ENCODE measurements around the gene ZG16B. TPM values are rescaled to one million over a fixed set of nuclear protein-coding genes. Genes with fewer than 3 reads are reported as not detected.

ZG16B gene
- total RNA-seq, 1 experiment from 2014 or later, result not detected

DNA sequence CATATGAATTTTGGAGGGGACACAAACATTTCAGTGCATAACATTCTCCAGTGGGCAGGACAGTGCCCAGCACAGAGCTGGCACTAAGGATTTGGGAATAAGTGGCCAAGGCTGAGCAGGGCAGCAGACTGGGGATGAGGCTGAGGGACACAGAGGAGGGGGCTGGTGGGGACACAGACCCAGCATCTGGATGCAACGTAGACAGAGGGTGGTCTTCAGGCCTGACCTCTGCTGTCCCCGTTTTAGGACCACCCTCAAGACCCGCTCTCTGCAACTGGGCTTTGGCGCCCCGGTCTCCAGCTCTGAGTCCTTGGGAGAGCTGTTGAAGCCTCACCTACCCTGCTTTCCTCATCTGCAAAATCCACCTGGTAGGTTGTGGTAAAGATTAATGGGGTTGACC, 39.5 kb upstream of the ZG16B start:
- no peak for TF ChIP-seq MYBL2 (CRISPR knock-in tag; IDR thresholded peaks at IDR 0.05)
- TF ChIP-seq, protein P1, sequence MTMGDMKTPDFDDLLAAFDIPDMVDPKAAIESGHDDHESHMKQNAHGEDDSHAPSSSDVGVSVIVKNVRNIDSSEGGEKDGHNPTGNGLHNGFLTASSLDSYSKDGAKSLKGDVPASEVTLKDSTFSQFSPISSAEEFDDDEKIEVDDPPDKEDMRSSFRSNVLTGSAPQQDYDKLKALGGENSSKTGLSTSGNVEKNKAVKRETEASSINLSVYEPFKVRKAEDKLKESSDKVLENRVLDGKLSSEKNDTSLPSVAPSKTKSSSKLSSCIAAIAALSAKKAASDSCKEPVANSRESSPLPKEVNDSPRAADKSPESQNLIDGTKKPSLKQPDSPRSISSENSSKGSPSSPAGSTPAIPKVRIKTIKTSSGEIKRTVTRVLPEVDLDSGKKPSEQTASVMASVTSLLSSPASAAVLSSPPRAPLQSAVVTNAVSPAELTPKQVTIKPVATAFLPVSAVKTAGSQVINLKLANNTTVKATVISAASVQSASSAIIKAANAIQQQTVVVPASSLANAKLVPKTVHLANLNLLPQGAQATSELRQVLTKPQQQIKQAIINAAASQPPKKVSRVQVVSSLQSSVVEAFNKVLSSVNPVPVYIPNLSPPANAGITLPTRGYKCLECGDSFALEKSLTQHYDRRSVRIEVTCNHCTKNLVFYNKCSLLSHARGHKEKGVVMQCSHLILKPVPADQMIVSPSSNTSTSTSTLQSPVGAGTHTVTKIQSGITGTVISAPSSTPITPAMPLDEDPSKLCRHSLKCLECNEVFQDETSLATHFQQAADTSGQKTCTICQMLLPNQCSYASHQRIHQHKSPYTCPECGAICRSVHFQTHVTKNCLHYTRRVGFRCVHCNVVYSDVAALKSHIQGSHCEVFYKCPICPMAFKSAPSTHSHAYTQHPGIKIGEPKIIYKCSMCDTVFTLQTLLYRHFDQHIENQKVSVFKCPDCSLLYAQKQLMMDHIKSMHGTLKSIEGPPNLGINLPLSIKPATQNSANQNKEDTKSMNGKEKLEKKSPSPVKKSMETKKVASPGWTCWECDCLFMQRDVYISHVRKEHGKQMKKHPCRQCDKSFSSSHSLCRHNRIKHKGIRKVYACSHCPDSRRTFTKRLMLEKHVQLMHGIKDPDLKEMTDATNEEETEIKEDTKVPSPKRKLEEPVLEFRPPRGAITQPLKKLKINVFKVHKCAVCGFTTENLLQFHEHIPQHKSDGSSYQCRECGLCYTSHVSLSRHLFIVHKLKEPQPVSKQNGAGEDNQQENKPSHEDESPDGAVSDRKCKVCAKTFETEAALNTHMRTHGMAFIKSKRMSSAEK (CRISPR knock-in tag; IDR thresholded peaks at IDR 0.05; ENCODE audit: borderline replicate concordance), result no peak
- TF ChIP-seq, protein P2, sequence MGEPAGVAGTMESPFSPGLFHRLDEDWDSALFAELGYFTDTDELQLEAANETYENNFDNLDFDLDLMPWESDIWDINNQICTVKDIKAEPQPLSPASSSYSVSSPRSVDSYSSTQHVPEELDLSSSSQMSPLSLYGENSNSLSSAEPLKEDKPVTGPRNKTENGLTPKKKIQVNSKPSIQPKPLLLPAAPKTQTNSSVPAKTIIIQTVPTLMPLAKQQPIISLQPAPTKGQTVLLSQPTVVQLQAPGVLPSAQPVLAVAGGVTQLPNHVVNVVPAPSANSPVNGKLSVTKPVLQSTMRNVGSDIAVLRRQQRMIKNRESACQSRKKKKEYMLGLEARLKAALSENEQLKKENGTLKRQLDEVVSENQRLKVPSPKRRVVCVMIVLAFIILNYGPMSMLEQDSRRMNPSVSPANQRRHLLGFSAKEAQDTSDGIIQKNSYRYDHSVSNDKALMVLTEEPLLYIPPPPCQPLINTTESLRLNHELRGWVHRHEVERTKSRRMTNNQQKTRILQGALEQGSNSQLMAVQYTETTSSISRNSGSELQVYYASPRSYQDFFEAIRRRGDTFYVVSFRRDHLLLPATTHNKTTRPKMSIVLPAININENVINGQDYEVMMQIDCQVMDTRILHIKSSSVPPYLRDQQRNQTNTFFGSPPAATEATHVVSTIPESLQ (CRISPR knock-in tag; IDR thresholded peaks at IDR 0.05), result no peak
- TF ChIP-seq ZNF219 (CRISPR knock-in tag; IDR thresholded peaks at IDR 0.05; ENCODE audit: borderline replicate concordance), result no peak
- TF ChIP-seq, protein P3, sequence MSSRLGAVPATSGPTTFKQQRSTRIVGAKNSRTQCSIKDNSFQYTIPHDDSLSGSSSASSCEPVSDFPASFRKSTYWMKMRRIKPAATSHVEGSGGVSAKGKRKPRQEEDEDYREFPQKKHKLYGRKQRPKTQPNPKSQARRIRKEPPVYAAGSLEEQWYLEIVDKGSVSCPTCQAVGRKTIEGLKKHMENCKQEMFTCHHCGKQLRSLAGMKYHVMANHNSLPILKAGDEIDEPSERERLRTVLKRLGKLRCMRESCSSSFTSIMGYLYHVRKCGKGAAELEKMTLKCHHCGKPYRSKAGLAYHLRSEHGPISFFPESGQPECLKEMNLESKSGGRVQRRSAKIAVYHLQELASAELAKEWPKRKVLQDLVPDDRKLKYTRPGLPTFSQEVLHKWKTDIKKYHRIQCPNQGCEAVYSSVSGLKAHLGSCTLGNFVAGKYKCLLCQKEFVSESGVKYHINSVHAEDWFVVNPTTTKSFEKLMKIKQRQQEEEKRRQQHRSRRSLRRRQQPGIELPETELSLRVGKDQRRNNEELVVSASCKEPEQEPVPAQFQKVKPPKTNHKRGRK (CRISPR knock-in tag; IDR thresholded peaks at IDR 0.05; ENCODE audit: borderline replicate concordance), result no peak
- no peak for TF ChIP-seq SMAD4 (CRISPR knock-in tag; IDR thresholded peaks at IDR 0.05)
- TF ChIP-seq, protein P4, sequence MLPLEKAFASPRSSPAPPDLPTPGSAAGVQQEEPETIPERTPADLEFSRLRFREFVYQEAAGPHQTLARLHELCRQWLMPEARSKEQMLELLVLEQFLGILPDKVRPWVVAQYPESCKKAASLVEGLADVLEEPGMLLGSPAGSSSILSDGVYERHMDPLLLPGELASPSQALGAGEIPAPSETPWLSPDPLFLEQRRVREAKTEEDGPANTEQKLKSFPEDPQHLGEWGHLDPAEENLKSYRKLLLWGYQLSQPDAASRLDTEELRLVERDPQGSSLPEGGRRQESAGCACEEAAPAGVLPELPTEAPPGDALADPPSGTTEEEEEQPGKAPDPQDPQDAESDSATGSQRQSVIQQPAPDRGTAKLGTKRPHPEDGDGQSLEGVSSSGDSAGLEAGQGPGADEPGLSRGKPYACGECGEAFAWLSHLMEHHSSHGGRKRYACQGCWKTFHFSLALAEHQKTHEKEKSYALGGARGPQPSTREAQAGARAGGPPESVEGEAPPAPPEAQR (CRISPR knock-in tag; IDR thresholded peaks at IDR 0.05), result no peak
- no peak for TF ChIP-seq CBFB (CRISPR knock-in tag; IDR thresholded peaks at IDR 0.05; ENCODE audit: low read depth)
- TF ChIP-seq ATF1 (CRISPR knock-in tag; IDR thresholded peaks at IDR 0.05), result no peak
- TF ChIP-seq ZNF317 (CRISPR knock-in tag; IDR thresholded peaks at IDR 0.05; ENCODE audit: borderline replicate concordance, low read depth), result no peak
- TF ChIP-seq FOXK1 (CRISPR knock-in tag; IDR thresholded peaks at IDR 0.05), result no peak
- Mint-ChIP-seq H3K27ac (no peak overlapping the region), H3K4me1 (peaks cover 4% of the 10 kb centered on the region), H3K4me3 (no peak overlapping the region), H3K9me3 (no peaks in the 10 kb centered on the region), H3K27me3 (ENCODE audit: low read depth) (peaks cover 24% of the 10 kb centered on the region), H3K36me3 (no peaks in the 10 kb centered on the region)
- ChIA-PET POLR2A (interaction anchor here (0.8 kb wide), 1 partner anchor 108 kb away, joined by 3 read pairs; the partner anchor contains the start of gene KCTD5), CTCF (interaction anchor here (0.9 to 1.5 kb wide), 5 partner anchors 8 to 52 kb away, joined by 3 to 8 read pairs (median 3); partner anchors contain the start of genes PRSS21 and PRSS41)
- DNase-seq (ENCODE audit: low spot score) (no peak), ATAC-seq (no peak)

DNA sequence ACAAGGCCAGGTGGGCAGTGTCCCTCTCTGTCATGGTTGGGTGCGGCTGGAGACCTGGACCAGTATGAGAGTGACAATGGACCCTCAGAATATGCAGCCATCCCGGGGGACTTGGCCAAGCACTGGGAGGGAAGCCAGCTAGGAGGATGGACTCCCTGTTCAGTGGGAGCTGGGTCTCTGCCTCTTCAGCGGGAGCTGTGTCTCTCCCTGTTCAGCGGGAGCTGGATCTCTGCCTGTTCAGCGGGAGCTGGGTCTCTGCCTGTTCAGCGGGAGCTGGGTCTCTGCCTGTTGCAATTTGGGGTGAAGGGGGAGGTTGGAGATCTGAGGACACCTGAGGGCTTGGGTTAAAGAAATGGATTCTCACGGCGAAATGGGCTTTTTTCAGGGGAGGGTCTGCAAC, 38.9 kb upstream of the ZG16B start:
- H3K4me3 Mint-ChIP-seq, result no peak overlapping the region
- H3K4me1 Mint-ChIP-seq, result peaks cover under 1% of the 10 kb centered on the region
- H3K36me3 Mint-ChIP-seq, result no peaks in the 10 kb centered on the region
- ChIA-PET POLR2A (interaction anchor here (0.8 kb wide), 1 partner anchor 109 kb away, joined by 3 read pairs; the partner anchor contains the start of gene KCTD5), CTCF (interaction anchor here (0.7 to 1.2 kb wide), 2 partner anchors 26 to 48 kb away, joined by 4 to 5 read pairs; partner anchors contain the start of gene PRSS21)
- ATAC-seq, result no peak
- H3K9me3 Mint-ChIP-seq, result no peaks in the 10 kb centered on the region
- H3K27ac Mint-ChIP-seq, result no peak overlapping the region
- no peak for DNase-seq (ENCODE audit: low spot score)
- H3K27me3 Mint-ChIP-seq (ENCODE audit: low read depth), result peaks cover 21% of the 10 kb centered on the region
- TF ChIP-seq TP53 (CRISPR knock-in tag; IDR thresholded peaks at IDR 0.05), result no peak
- no peak for TF ChIP-seq TEAD4 (CRISPR knock-in tag; IDR thresholded peaks at IDR 0.05)
- TF ChIP-seq TCF7 (CRISPR knock-in tag; IDR thresholded peaks at IDR 0.05; ENCODE audit: low read depth), result no peak
- TF ChIP-seq ETV6 (CRISPR knock-in tag; IDR thresholded peaks at IDR 0.05), result no peak
- TF ChIP-seq, protein P5, sequence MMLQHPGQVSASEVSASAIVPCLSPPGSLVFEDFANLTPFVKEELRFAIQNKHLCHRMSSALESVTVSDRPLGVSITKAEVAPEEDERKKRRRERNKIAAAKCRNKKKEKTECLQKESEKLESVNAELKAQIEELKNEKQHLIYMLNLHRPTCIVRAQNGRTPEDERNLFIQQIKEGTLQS (CRISPR knock-in tag; conservative IDR thresholded peaks at IDR 0.05), result no peak
- TF ChIP-seq EMX1 (CRISPR knock-in tag; IDR thresholded peaks at IDR 0.05), result no peak
- TF ChIP-seq, protein P6, sequence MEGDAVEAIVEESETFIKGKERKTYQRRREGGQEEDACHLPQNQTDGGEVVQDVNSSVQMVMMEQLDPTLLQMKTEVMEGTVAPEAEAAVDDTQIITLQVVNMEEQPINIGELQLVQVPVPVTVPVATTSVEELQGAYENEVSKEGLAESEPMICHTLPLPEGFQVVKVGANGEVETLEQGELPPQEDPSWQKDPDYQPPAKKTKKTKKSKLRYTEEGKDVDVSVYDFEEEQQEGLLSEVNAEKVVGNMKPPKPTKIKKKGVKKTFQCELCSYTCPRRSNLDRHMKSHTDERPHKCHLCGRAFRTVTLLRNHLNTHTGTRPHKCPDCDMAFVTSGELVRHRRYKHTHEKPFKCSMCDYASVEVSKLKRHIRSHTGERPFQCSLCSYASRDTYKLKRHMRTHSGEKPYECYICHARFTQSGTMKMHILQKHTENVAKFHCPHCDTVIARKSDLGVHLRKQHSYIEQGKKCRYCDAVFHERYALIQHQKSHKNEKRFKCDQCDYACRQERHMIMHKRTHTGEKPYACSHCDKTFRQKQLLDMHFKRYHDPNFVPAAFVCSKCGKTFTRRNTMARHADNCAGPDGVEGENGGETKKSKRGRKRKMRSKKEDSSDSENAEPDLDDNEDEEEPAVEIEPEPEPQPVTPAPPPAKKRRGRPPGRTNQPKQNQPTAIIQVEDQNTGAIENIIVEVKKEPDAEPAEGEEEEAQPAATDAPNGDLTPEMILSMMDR (IDR thresholded peaks at IDR 0.05), result no peak
- TF ChIP-seq, protein P7, sequence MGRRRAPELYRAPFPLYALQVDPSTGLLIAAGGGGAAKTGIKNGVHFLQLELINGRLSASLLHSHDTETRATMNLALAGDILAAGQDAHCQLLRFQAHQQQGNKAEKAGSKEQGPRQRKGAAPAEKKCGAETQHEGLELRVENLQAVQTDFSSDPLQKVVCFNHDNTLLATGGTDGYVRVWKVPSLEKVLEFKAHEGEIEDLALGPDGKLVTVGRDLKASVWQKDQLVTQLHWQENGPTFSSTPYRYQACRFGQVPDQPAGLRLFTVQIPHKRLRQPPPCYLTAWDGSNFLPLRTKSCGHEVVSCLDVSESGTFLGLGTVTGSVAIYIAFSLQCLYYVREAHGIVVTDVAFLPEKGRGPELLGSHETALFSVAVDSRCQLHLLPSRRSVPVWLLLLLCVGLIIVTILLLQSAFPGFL (CRISPR knock-in tag; IDR thresholded peaks at IDR 0.05; ENCODE audit: borderline replicate concordance), result no peak
- TF ChIP-seq RELA (CRISPR knock-in tag; IDR thresholded peaks at IDR 0.05; ENCODE audit: borderline replicate concordance), result no peak

Data from WTC11 (cell line).